Astrocyte (in vitro differentiated cells and primary cell): Measurements from ENCODE around the gene UBR3.

Experiments
- EZH2 ChIP-seq: IDR thresholded peaks from 2 replicates; pipeline ENCODE4 v1.6.1; 2012; ENCODE audit warnings: mild to moderate bottlenecking, low read length, inconsistent platforms; ENCODE audit not compliant: insufficient read depth
- TF ChIP-seq, protein P1 (sequence below): IDR thresholded peaks from 2 replicates; pipeline ENCODE4 v1.5.1; 2011; ENCODE audit warnings: low read depth, mild to moderate bottlenecking, inconsistent platforms, low read length, moderate library complexity; ENCODE audit not compliant: insufficient read depth

DNA sequence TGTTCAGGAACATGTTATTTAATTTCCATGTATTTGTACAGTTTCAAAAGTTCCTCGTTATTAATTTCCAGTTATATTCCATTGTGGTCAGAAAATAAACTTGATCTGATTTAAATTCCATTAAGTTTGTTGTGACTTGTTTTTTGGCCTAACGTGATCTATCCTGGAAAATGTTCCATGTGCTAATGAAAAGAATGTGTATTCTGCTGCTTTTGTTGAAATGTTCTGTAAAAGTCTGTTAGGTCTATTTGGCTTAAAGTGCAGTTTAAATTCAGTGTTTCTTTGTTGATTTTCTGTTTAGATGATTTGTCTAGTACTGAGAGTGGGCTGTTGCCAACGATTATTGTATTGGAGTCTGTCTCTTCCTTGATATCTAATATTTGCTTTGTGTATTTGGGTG is 148.0 kb downstream of the UBR3 start:
- TF ChIP-seq, protein P1, sequence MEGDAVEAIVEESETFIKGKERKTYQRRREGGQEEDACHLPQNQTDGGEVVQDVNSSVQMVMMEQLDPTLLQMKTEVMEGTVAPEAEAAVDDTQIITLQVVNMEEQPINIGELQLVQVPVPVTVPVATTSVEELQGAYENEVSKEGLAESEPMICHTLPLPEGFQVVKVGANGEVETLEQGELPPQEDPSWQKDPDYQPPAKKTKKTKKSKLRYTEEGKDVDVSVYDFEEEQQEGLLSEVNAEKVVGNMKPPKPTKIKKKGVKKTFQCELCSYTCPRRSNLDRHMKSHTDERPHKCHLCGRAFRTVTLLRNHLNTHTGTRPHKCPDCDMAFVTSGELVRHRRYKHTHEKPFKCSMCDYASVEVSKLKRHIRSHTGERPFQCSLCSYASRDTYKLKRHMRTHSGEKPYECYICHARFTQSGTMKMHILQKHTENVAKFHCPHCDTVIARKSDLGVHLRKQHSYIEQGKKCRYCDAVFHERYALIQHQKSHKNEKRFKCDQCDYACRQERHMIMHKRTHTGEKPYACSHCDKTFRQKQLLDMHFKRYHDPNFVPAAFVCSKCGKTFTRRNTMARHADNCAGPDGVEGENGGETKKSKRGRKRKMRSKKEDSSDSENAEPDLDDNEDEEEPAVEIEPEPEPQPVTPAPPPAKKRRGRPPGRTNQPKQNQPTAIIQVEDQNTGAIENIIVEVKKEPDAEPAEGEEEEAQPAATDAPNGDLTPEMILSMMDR: no peak
- TF ChIP-seq EZH2: no peak
